Measurements from ENCODE around the gene MYEF2. TPM values are rescaled to one million over a fixed set of nuclear protein-coding genes. Genes with fewer than 3 reads are reported as not detected.

Gene MYEF2
- total RNA-seq, 4 donors from 2014 or later = 2.0 to 4.3 (median 2.5) TPM

DNA sequence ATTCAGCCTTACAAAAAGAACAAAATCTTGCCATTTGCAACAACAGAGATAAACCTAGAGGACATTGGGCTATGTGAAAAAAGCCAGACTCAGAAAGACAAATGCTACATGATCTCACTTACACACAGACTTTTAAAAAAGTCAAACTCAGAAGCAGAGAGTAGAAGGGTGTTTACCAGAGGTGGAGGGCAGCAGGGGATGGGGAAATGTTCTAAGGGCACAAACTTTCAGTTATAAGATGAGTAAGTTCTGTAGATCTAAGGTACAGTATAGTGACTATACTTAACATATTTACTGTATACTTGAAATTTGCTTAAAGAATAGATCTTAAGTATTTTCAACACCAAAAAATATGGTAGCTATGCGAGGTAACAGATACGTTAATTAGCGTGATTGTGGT, 3.0 kb downstream of the MYEF2 start:
- intact Hi-C loops (cut with DNase I; ENCODE audit: low total_unique reads) = no loop called here
- WGBS, 2 donors = 91 to 96% methylated on average over 3 of the region's 3 CpGs
- TF ChIP-seq, protein P1, sequence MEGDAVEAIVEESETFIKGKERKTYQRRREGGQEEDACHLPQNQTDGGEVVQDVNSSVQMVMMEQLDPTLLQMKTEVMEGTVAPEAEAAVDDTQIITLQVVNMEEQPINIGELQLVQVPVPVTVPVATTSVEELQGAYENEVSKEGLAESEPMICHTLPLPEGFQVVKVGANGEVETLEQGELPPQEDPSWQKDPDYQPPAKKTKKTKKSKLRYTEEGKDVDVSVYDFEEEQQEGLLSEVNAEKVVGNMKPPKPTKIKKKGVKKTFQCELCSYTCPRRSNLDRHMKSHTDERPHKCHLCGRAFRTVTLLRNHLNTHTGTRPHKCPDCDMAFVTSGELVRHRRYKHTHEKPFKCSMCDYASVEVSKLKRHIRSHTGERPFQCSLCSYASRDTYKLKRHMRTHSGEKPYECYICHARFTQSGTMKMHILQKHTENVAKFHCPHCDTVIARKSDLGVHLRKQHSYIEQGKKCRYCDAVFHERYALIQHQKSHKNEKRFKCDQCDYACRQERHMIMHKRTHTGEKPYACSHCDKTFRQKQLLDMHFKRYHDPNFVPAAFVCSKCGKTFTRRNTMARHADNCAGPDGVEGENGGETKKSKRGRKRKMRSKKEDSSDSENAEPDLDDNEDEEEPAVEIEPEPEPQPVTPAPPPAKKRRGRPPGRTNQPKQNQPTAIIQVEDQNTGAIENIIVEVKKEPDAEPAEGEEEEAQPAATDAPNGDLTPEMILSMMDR (IDR thresholded peaks at IDR 0.05) = no peak
- TF ChIP-seq POLR2A (IDR thresholded peaks at IDR 0.05) = no peak
- no peak for DNase-seq (ENCODE audit: low spot score in 2 of 2)
- H3K4me3 ChIP-seq (ENCODE audit: low read depth, poor library complexity, severe bottlenecking) = no peak overlapping the region

DNA sequence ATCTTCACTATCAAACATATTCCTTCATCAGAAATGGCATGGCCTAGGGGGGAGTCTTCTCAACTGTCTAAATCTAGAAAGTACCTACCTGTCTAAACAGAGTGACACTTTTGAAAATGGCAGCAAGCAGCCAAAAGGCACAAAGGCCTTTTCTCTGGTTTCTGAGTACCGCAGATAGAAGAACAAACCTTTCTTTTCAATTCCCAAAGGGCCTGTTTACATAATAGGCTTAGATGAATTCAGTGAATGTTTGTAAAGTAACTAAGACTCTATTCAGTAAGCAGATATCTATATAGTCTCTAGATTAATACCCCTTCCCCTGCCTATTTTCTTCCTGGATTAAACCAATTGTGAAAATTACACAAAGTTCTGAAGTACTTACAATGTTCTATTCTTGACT, 7.1 kb downstream of the MYEF2 start:
- intact Hi-C loops (cut with DNase I; ENCODE audit: low total_unique reads) = no loop called here
- no peak overlapping the region for H3K4me3 ChIP-seq (ENCODE audit: low read depth, poor library complexity, severe bottlenecking)
- WGBS, 2 donors = 81 to 82% methylated on average over 1 of the region's 1 CpG
- no peak for DNase-seq (ENCODE audit: low spot score in 2 of 2)
- TF ChIP-seq, protein P1 (IDR thresholded peaks at IDR 0.05) = no peak
- TF ChIP-seq POLR2A (IDR thresholded peaks at IDR 0.05) = no peak

DNA sequence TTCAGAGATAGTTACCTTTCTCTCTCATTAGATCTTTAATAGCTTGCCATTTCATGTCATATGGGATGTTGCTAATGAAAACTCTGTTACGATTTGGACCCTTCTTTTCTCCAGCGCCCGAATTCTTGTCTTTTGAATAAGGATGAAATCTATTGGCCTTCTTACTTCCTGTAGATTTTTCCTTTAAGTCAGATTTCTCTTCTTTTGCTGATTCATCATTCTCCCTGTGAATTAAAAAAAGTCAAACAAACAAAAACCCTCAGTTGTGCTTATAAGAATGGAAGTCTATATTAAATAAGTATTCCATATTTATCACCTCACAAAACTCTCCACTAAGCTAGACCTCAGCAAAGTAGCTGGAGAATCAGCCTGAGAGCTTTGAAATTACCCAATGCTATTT, 9.5 kb downstream of the MYEF2 start:
- TF ChIP-seq, protein P1 (IDR thresholded peaks at IDR 0.05) = no peak
- TF ChIP-seq POLR2A (IDR thresholded peaks at IDR 0.05) = no peak
- whole genome bisulfite sequencing, 2 donors = 62 to 66% methylated on average over 3 of the region's 3 CpGs
- no peak overlapping the region for H3K4me3 ChIP-seq (ENCODE audit: low read depth, poor library complexity, severe bottlenecking)
- intact Hi-C loops (cut with DNase I; ENCODE audit: low total_unique reads) = no loop called here
- DNase-seq (ENCODE audit: low spot score in 2 of 2) = no peak

DNA sequence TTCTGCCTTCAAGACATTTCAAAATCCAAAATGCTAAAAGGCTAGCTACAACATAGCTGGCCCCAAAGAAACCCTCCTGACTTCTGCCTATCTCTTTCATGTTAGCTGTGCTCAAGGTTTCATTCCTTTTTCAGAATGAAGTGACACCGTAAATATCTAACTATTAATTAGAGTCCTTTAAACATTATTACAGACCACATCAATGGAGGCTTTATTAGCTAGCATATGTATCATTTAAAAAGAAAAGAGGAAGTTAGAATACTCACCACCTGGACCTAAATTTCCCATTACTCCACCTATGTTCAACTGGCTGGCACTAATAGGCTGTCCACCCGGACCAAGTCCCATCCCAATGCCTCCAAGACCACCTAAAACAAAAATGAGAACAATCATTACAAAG, 24.6 kb downstream of the MYEF2 start:
- no peak overlapping the region for H3K4me3 ChIP-seq (ENCODE audit: low read depth, poor library complexity, severe bottlenecking)
- TF ChIP-seq, protein P1 (IDR thresholded peaks at IDR 0.05) = no peak
- TF ChIP-seq POLR2A (IDR thresholded peaks at IDR 0.05) = no peak
- intact Hi-C loops (cut with DNase I; ENCODE audit: low total_unique reads) = no loop called here
- WGBS, 2 donors = 92 to 96% methylated on average over 2 of the region's 2 CpGs
- DNase-seq (ENCODE audit: low spot score in 2 of 2) = no peak

DNA sequence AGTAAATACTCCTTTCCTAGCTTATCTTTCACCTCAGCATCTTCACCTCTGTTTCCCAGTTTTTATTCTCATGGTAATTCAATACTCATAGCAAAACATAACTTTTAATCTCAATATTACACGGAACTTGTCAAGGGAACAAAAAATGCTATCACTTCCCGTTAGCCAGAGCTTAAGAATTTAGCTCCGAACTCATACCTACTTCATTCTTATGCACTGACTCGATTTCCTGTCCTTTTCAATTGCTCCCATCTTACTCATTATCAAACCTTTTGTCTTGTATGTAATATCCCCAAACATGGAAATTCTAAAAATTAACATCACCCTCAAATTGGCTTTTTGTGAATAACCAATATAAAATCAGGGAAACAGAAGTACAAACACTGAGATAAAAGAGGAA, 28.2 kb downstream of the MYEF2 start:
- 83 to 90% methylated on average over 4 of the region's 4 CpGs for WGBS, 2 donors
- H3K4me3 ChIP-seq (ENCODE audit: low read depth, poor library complexity, severe bottlenecking) = no peak overlapping the region
- no peak for DNase-seq (ENCODE audit: low spot score in 2 of 2)
- TF ChIP-seq, protein P1 (IDR thresholded peaks at IDR 0.05) = no peak
- TF ChIP-seq POLR2A (IDR thresholded peaks at IDR 0.05) = no peak
- intact Hi-C loops (cut with DNase I; ENCODE audit: low total_unique reads) = no loop called here

DNA sequence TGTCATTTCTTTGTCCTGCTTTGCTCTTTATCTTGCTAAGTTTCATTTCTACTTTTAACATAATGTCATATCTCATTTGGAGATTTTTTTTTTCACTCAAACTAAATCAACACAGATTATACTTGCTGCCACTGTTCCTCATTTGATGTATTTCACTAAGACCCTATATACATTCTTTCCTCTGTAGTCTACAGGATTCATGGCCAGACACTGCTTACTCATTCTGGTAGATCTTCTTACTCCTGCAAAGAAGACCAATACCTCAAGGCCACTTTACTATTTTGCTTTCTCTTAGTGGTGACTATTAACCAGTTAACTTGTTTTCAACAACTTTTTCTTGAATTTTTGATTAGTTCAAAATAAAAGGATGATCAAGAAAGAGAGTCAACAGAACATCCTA, 30.7 kb downstream of the MYEF2 start:
- intact Hi-C loops (cut with DNase I; ENCODE audit: low total_unique reads) = no loop called here
- TF ChIP-seq, protein P1 (IDR thresholded peaks at IDR 0.05) = no peak
- TF ChIP-seq POLR2A (IDR thresholded peaks at IDR 0.05) = no peak
- H3K4me3 ChIP-seq (ENCODE audit: low read depth, poor library complexity, severe bottlenecking) = no peak overlapping the region
- no peak for DNase-seq (ENCODE audit: low spot score in 2 of 2)
